IMR-90 (cell line): ENCODE measurements around the gene CATSPERZ.

Experiments
- CEBPB ChIP-seq: IDR thresholded peaks from 2 replicates; pipeline ENCODE4 v1.6.1; 2012; ENCODE audit warnings: low read depth, low read length, improper control_type of control experiment
- CHD1 ChIP-seq: IDR thresholded peaks from 2 replicates; pipeline ENCODE4 v1.6.1; 2012; ENCODE audit warnings: low read depth, low read length, improper control_type of control experiment
- CTCF ChIP-seq: conservative IDR thresholded peaks from 2 replicates; pipeline ENCODE4 v1.5.1; 2012; ENCODE audit warnings: mild to moderate bottlenecking, low read depth, low read length, improper control_type of control experiment
- POLR2A ChIP-seq: IDR thresholded peaks from 2 replicates; pipeline ENCODE4 v1.6.1; 2012; ENCODE audit warnings: mild to moderate bottlenecking, low read depth, low read length
- RCOR1 ChIP-seq: IDR thresholded peaks from 2 replicates; pipeline ENCODE4 v1.6.1; 2012; ENCODE audit warnings: mild to moderate bottlenecking, low read length, improper control_type of control experiment; ENCODE audit not compliant: insufficient replicate concordance
- USF2 ChIP-seq: fragments of 150-350 bp; IDR thresholded peaks from 2 replicates; pipeline ENCODE4 v1.6.1; 2017; ENCODE audit warnings: mild to moderate bottlenecking, antibody characterized with exemption, low read length, low read depth

GRCh38 chr11:64261556-64262080 is 38.5 kb upstream of the CATSPERZ start:
- TF ChIP-seq POLR2A (no peak), CTCF (no peak), CEBPB (no peak), RCOR1 (no peak), CHD1 (no peak), USF2 (no peak)
